Activated CD8-positive, alpha-beta memory T cell treated with anti-CD3 and anti-CD28 coated beads, Interleukin-2, amount 50 U/mL, for 24 hours (primary cell): Measurements from ENCODE around the gene SNHG17.
"Not testable (repeated sequence)": the region's sequence is repeated elsewhere in the genome, so short reads cannot be mapped to it uniquely, and the experiment has no call there.

Experiments
- DNase-seq: peaks from one replicate; pipeline ENCODE4 v3.0.0-alpha.2; 2020; ENCODE audit errors: extremely low read depth

The SNHG17 gene

GRCh38 chr20:38447931-38448675 is 13.0 kb upstream of the SNHG17 start:
- no peak for DNase-seq

DNA sequence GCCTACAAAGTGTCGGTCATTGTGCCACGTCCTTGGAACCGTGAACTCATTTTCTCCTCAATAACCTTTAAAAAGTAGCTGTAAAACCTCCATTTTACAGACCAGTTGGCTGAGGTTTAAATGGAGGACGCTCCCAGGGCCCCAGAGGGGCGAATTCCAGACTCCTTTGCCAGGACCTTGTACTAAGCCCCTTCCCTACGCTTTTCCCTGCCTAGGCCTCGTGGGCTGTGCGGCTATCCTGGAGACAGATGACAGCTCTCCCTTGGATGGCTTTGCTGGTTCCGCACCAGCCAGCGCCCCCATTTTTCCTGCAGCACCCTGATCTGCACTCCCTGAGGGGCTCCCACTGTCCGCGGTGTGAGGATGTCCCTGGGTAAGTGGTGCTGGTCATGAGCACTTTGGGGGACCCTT is 12.1 kb upstream of the SNHG17 start:
- DNase-seq, result no peak

DNA sequence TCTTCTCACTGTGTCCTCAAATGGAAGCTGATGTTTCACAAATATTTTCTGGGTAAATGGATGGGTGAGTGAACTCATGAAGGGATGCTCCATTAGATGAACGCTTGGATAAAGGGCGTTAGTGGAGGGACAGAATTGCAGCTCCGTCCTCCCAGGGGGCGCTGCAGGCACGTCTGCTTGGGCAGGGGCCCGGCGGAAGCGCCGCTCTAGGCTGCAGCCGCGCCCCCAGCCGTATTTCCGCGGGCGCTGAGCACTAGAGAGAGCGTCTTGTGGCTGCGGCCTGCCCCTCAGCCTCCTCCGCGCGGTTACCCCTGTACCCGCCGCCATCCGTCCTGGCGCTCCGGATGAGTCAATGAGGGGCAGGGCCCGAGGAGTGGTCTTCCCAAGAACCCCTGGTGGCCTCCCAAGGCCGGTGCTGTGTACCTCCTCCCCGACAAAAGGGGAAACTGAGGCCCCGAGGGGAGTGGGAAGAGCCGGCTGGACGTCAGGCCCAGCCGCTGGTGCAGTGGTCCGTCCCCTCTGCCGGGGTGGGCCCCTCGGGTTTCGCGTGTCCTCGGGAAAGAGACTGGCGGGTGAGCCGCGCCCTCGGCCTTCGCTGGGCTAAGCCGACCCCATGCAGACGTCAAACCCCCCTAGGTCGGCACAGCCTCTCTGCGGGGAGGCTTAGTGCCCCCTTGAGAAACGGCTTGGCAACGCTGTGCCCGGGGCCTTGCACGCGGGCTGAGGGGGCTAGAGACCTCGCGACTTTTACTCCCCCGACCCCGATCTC is 11.5 kb upstream of the SNHG17 start:
- peak; percentile 83 for DNase-seq

GRCh38 chr20:38445901-38446425 is 10.8 kb upstream of the SNHG17 start:
- DNase-seq, result no peak

DNA sequence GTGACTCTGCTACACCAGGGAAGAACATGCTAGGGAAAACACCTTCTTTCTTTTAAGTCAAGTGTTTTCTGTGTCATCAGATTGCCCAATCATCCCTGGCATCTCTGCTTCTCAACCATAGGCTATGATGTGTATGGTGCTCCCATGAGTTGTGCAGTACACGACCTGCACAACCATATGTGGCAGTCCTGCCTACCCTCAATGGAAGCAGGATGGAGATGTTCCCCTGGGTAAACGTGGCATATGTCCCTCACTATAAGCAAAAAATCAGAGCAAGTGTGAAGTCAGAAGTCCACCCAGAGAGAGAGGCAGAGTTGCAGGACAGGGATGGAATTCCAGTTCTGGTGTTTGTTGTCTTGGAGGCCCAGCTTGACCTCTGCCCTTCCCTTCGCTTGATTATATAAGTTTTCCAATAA is 10.3 kb upstream of the SNHG17 start:
- DNase-seq, result no peak

- DNase-seq, result no peak
Measured at GRCh38 chr20:38441916-38442315, 6.8 kb upstream of the SNHG17 start.

DNA sequence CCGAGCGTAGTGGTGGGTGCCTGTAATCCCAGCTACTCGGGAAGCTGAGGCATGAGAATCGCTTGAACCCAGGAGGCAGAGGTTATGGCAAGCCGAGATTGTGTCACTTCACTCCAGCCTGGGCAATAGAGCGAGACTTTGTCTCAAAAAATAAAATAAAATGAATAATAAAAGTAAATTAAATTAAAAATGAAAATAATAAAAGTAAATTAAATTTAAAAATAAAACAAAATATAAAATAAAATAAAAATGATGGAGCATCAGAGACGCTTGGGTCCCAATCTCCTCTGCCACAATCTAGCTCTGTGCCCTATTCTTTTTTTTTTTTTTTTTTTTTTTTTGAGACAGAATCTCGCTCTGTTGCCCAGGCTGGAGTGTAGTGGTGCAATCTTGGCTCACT is 6.0 kb upstream of the SNHG17 start:
- not testable (repeated sequence) for DNase-seq

GRCh38 chr20:38437796-38438195 is 2.7 kb upstream of the SNHG17 start:
- no peak for DNase-seq

- no peak for DNase-seq
Measured at GRCh38 chr20:38435555-38435939, 419 bp upstream of the SNHG17 start.

DNA sequence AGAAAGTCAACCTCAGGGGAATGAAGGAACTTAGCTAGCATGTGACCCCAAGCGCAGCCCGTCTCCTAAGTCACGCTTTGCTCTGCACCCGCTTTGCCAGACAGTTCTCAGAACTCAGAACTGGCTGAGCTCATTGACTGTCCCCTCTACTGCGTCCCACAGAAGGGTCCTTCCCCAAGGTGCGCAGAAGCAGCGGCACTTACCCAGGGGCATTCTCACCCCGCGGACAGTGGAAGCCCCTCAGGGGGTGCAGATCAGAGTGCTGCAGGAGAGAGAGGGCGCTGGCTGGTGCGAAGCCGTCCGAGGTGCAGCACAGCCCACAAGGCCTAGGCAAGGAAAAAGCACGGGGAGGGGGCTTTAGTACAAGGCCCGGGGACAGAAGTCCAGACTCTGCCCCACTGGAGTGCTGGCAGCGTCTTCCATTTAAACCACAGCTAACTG is 807 bp downstream of the SNHG17 start:
- DNase-seq, result no peak

DNA sequence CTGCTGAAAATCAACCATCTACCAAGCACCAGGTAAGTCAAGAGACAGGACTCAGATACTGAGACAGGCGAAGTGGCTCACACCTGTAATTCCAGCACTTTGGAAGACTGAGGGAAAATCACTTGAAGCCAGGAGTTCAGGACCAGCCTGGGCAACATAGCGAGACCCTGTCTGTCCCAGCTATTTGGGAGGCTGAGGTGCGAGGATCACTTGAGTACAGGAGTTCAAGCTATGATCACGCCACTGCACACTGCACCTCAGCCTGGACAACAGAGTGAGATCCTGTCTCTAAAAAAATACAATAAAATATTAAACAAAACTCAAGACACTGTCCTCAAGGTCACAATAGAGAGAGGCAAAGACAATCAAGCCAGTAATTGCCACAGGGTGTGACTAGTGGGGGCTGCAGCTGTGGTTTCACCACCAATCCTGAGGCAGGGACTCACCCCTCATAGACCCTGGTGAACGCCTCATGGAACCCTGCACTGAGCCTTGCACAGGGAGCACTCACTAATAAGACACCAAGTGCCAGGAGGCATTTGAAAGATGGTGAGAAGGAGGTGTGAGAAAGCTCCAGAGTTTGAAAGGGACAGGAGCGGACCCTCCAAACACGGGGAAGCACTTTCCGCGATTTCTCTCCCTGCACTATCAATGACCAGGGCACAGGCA is 1.7 kb downstream of the SNHG17 start:
- DNase-seq, result no peak

- not testable (repeated sequence) for DNase-seq
Measured at GRCh38 chr20:38432870-38433269, 2.3 kb downstream of the SNHG17 start.

GRCh38 chr20:38432292-38432691 is 2.8 kb downstream of the SNHG17 start:
- DNase-seq, result no peak

- DNase-seq, result no peak
Measured at GRCh38 chr20:38430679-38431325, 4.3 kb downstream of the SNHG17 start.

GRCh38 chr20:38429301-38429700 is 5.8 kb downstream of the SNHG17 start:
- no peak for DNase-seq

GRCh38 chr20:38428800-38429199 is 6.3 kb downstream of the SNHG17 start:
- no peak for DNase-seq

- no peak for DNase-seq
Measured at GRCh38 chr20:38427655-38428023, 7.5 kb downstream of the SNHG17 start.

DNA sequence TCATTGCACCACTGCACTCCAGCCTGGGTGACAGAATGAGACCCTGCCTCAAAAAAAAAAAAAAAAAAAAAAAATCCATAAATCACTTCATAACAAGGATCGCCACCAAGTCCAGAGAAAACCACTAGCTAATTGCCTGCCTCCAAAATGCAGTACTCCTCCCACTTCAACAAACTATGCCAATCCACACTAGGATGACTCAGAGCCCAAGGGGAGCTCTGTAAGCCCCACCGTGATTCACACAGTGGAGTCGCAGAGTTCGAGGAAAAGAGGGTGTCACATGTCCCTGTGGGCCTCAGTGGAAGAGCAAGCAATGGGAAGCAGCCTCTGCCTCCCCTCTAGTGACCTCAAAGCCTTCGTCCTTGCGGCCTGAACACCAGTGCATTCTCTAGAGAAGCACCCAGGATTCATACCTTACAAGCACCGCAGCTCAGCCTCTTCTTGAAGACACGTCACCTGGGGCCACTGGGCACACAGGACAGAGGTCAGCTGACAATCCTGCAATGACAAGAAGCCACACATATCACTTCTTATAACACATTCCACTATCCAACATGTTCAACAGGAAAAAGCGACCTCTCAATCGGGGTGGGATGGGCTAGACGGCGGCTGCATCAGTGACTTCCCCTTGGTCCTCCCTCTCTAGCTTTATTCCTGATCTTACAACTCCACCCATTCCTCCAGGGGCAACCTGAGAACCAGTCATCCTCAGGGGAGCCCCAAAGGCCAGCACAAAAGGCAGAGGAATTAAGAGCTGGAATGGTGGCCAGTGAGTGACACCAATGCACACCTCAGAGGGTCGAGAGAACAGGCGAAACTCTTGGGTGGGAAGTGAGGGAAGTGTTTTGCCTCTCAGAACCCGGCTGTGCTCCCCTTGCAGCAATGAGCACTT is 8.9 kb downstream of the SNHG17 start:
- peak; percentile 20 for DNase-seq

DNA sequence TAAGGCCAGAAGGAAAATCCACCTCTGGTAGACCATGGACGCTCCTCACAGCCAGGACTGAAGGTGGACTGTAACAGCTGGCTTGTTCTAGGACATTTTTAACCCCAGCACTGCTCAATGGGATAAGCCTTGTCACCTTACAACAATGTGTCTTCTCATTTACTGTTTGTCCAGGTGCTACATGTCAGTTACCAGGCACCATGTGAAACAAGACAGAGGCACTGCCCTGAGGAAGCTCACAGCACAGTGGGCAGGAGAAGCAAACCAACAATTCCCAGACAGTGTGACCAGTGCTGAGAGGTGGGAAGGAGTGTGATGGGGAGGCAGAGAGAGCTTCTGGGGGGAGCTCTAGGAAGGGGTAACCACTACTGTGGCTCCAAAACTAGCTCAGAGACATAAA is 10.7 kb downstream of the SNHG17 start:
- no peak for DNase-seq

DNA sequence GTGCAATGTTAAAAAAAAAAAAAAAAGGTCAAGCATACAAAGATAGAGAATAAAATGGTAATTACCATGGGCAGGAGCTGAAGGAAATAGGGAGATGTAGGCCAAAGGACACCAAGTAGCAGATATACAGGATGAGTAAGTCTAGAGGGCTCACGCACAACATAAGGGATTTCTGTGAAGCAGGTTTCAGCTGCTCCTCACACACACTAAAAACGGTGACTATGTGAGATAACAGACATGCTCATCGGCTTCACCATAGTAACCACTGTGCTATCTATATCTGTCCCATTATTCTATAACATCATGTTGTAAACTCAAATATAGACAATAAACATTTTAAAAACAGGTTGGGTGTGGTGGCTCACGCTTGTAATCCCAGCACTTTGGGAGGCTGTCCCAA is 11.6 kb downstream of the SNHG17 start:
- DNase-seq, result no peak

DNA sequence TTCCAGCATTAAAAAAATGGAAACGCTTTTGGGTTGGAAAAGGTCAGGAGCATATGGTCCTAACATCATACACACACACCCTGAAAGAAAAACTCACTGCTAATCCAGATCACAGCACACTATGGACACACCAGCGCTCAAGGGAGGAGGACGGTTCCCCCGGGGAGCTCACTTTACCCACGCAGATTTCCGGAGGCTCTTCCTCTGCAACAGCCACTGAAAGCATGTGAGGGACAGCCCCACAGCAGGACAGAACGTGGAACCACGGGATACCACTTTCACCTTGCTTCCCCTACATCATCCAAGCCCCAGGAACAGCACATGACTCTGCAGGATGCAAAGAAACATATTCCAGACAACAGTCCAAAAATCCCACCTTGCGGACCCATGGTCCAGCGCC is 13.2 kb downstream of the SNHG17 start:
- no peak for DNase-seq
